ENCODE results near the gene SLC27A6. TPM values are rescaled to one million over a fixed set of nuclear protein-coding genes. Genes with fewer than 3 reads are reported as not detected.

SLC27A6 gene
- total and polyA plus RNA-seq, 2 of the 13 experiments (the other 11 are each of a cell fraction or from before 2014, with no cell fraction given): not detected

GRCh38 chr5:129027260-129027659 lies 62.0 kb downstream of the SLC27A6 start:
- intact Hi-C loops (cut with micrococcal nuclease; ENCODE audit: unreplicated experiment) (no loop called here), in situ Hi-C loops (cut with HindIII; ENCODE audit: extremely low pct_ligation_motif_present, low pct_unique_long_range_greater_than_20kb) (no loop called here)
- Histone ChIP-seq H3K9ac (ENCODE audit: insufficient read depth, low read depth, low read length) (no peak overlapping the region), H3K9me3 (ENCODE audit: low read length) (no peaks in the 10 kb centered on the region), H3K79me2 (ENCODE audit: insufficient read depth, low read length) (no peaks in the 10 kb centered on the region), H3K27ac (ENCODE audit: extremely low read length, insufficient read depth, low read length) (no peak overlapping the region), H3K4me2 (ENCODE audit: low read depth, low read length) (no peak overlapping the region), H4K20me1 (ENCODE audit: insufficient read depth, low read length) (no peaks in the 10 kb centered on the region), H3K4me3 (replicated peaks in 1 of 3; ENCODE audit: insufficient read depth in 1 of 3, low read depth in 2 of 3, low read length in 3 of 3) (no peak overlapping the region), H3K27me3 (ENCODE audit: control insufficient read depth in 1 of 2, insufficient read depth in 2 of 2, low read length in 2 of 2) (no peaks in the 10 kb centered on the region), H3K4me1 (ENCODE audit: insufficient read depth, low read length) (no peaks in the 10 kb centered on the region), H2AFZ (ENCODE audit: low read length) (no peak overlapping the region), H3K36me3 (replicated peaks in 1 of 2; ENCODE audit: control insufficient read depth in 1 of 2, insufficient read depth in 2 of 2, low read length in 2 of 2) (no peaks in the 10 kb centered on the region)
- 0% methylated on average over 1 of the region's 1 CpG for whole genome bisulfite sequencing (ENCODE audit: low lambda C conversion rate)
- DNase-seq (ENCODE audit: low spot score) (no peak), FAIRE-seq (no peak), ATAC-seq (no peak)
- CTCF ChIA-PET (ENCODE audit: low intra/inter-chr PET ratio, low total read pairs): no interaction called here
- POLR2A ChIA-PET: no interaction called here
- TF ChIP-seq RELA (CRISPR knock-in tag; IDR thresholded peaks at IDR 0.05) (no peak), MLXIP (CRISPR knock-in tag; IDR thresholded peaks at IDR 0.05; ENCODE audit: borderline replicate concordance) (no peak), ZIK1 (CRISPR knock-in tag; IDR thresholded peaks at IDR 0.05; ENCODE audit: borderline replicate concordance, low read depth) (no peak), ZMYM3 (CRISPR knock-in tag; IDR thresholded peaks at IDR 0.05) (no peak), IRF1 (CRISPR knock-in tag; IDR thresholded peaks at IDR 0.05; ENCODE audit: low read depth) (no peak), HOXD1 (CRISPR knock-in tag; IDR thresholded peaks at IDR 0.05) (no peak), ZFP82 (CRISPR knock-in tag; IDR thresholded peaks at IDR 0.05; ENCODE audit: borderline replicate concordance) (no peak), U2AF1 (optimal IDR thresholded peaks at IDR 0.05; ENCODE audit: low read depth, low read length) (no peak), KLF12 (CRISPR knock-in tag; IDR thresholded peaks at IDR 0.05; ENCODE audit: borderline replicate concordance) (no peak)
- BruUV-seq (replicated peaks): no TSS peak
